ENCODE data around the gene COL8A1.
A peak's percentile ranks its signal among the peaks of the same experiment; 100 is the strongest.

COL8A1 gene

DNA sequence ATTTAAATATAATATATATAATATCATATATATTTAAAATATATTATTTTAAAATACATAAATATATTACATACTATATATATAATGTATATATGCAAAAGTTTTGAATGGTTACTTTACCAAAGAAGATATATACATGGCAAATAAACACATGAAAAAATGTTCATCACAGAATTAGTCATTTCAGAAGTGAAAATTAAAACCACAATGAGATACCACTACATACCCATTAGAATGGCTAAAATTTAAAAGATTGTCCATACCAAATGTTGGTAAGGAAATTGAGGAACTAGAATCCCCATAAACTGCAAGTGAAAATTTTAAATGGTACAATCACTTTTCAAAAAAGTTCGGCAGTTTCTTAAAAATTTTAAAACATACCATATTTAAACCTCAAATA, 23.6 kb upstream of the COL8A1 start:
- Histone ChIP-seq H3K4me2 (ENCODE audit: low read length) (no peak overlapping the region), H3K23ac (ENCODE audit: low read length) (no peak overlapping the region), H3K79me2 (ENCODE audit: control insufficient read depth, insufficient read depth, low read length) (no peaks in the 10 kb centered on the region), H3K79me1 (ENCODE audit: low read length) (no peaks in the 10 kb centered on the region), H3K4me1 (ENCODE audit: control insufficient read depth, low read depth, low read length) (no peaks in the 10 kb centered on the region), H3K36me3 (ENCODE audit: control insufficient read depth, insufficient read depth, low read length) (no peaks in the 10 kb centered on the region), H3K4me3 (ENCODE audit: low read length) (no peak overlapping the region), H3K18ac (ENCODE audit: low read length) (no peak overlapping the region), H2BK120ac (ENCODE audit: low read depth, low read length) (no peak overlapping the region), H3K56ac (ENCODE audit: low read length) (no peak overlapping the region), H2AK5ac (ENCODE audit: low read length) (no peak overlapping the region), H3K27me3 (ENCODE audit: insufficient read depth, low read length, poor library complexity) (no peaks in the 10 kb centered on the region), H4K5ac (ENCODE audit: low read length) (no peak overlapping the region), H4K8ac (ENCODE audit: low read depth, low read length) (no peak overlapping the region), H2BK5ac (ENCODE audit: low read length) (no peak overlapping the region), H2BK15ac (replicated peaks; ENCODE audit: low read depth) (no peak overlapping the region), H3K4ac (ENCODE audit: low read depth, low read length) (no peak overlapping the region), H3K27ac (ENCODE audit: low read depth, low read length) (no peak overlapping the region), H3K9ac (ENCODE audit: low read length) (no peak overlapping the region)
- 100% methylated on average over 1 of the region's 1 CpG for WGBS (ENCODE audit: extremely low coverage, insufficient coverage, low lambda C conversion rate)
- no peak for DNase-seq

DNA sequence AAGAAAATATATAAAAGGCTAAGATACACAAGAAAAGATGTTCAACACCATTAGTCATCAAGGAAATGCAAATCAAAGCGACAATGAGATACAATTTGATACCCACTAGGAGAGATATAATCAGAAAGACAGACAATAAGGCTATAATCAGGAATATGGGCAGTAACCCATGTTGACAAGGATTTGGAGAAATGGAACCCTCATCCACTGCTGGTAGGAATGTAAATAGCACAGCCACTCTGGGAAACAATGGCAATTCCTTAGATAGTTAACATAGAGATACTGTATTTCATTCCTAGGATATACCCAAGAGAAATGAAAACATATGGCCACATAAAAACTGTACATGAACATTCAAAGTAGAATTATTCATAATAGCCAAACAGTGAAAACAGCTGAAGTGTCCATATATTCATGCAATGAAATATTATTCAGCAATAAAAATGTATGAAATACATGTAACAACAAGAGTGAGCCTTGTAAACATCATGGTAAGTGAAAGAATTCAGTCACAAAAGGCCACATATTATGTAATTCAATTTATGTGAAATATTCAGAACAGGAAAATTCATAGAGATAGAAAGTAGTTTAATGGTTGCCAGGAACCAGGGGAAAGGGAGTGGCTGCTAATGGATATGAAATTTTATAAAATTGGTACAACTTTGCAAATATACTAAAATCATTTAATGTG, 18.2 kb upstream of the COL8A1 start:
- Histone ChIP-seq H3K27ac (ENCODE audit: low read depth, low read length) (no peak overlapping the region), H3K27me3 (ENCODE audit: insufficient read depth, low read length, poor library complexity) (no peaks in the 10 kb centered on the region), H3K9ac (ENCODE audit: low read length) (no peak overlapping the region), H3K56ac (ENCODE audit: low read length) (no peak overlapping the region), H2BK15ac (replicated peaks; ENCODE audit: low read depth) (no peak overlapping the region), H3K4ac (ENCODE audit: low read depth, low read length) (no peak overlapping the region), H4K8ac (ENCODE audit: low read depth, low read length) (no peak overlapping the region), H2BK120ac (ENCODE audit: low read depth, low read length) (no peak overlapping the region), H3K4me3 (ENCODE audit: low read length) (no peak overlapping the region), H4K5ac (ENCODE audit: low read length) (no peak overlapping the region), H3K18ac (ENCODE audit: low read length) (no peak overlapping the region), H3K79me1 (ENCODE audit: low read length) (no peaks in the 10 kb centered on the region), H3K23ac (ENCODE audit: low read length) (no peak overlapping the region), H3K79me2 (ENCODE audit: control insufficient read depth, insufficient read depth, low read length) (no peaks in the 10 kb centered on the region), H3K36me3 (ENCODE audit: control insufficient read depth, insufficient read depth, low read length) (no peaks in the 10 kb centered on the region), H2BK5ac (ENCODE audit: low read length) (no peak overlapping the region), H3K4me2 (ENCODE audit: low read length) (no peak overlapping the region), H2AK5ac (ENCODE audit: low read length) (no peak overlapping the region), H3K4me1 (ENCODE audit: control insufficient read depth, low read depth, low read length) (no peaks in the 10 kb centered on the region)
- WGBS (ENCODE audit: extremely low coverage, insufficient coverage, low lambda C conversion rate): no CpG with 5 or more reads among the region's 1 CpG
- DNase-seq: peak; percentile 52

DNA sequence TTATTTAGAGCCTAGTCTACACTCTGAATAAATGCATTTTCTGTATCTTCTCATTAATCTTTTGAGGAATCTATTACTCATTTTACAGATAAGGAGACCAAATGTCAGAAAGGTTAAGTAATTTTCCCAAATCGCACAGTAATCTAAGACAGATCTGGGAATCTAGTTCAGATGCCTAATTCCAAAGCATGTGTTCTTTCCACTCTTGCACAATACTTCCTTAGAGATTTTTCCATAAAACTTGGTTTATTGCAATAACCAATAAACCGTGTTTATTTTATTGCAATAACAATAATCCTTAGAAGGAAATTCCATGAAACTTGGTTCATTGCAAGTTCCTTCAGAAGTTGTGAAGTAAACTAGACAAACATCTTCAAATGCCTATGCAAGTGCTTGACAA, 17.4 kb upstream of the COL8A1 start:
- Histone ChIP-seq H3K56ac (ENCODE audit: low read length) (no peak overlapping the region), H3K4me1 (ENCODE audit: control insufficient read depth, low read depth, low read length) (no peaks in the 10 kb centered on the region), H3K23ac (ENCODE audit: low read length) (no peak overlapping the region), H3K4me2 (ENCODE audit: low read length) (no peak overlapping the region), H3K27me3 (ENCODE audit: insufficient read depth, low read length, poor library complexity) (no peaks in the 10 kb centered on the region), H4K8ac (ENCODE audit: low read depth, low read length) (no peak overlapping the region), H3K27ac (ENCODE audit: low read depth, low read length) (no peak overlapping the region), H3K79me2 (ENCODE audit: control insufficient read depth, insufficient read depth, low read length) (no peaks in the 10 kb centered on the region), H3K18ac (ENCODE audit: low read length) (no peak overlapping the region), H2BK5ac (ENCODE audit: low read length) (no peak overlapping the region), H3K36me3 (ENCODE audit: control insufficient read depth, insufficient read depth, low read length) (no peaks in the 10 kb centered on the region), H2BK120ac (ENCODE audit: low read depth, low read length) (no peak overlapping the region), H2AK5ac (ENCODE audit: low read length) (no peak overlapping the region), H2BK15ac (replicated peaks; ENCODE audit: low read depth) (no peak overlapping the region), H3K4me3 (ENCODE audit: low read length) (no peak overlapping the region), H3K4ac (ENCODE audit: low read depth, low read length) (no peak overlapping the region), H4K5ac (ENCODE audit: low read length) (no peak overlapping the region), H3K79me1 (ENCODE audit: low read length) (no peaks in the 10 kb centered on the region), H3K9ac (ENCODE audit: low read length) (no peak overlapping the region)
- no CpG with 5 or more reads among the region's 2 CpGs for WGBS (ENCODE audit: extremely low coverage, insufficient coverage, low lambda C conversion rate)
- DNase-seq: no peak

DNA sequence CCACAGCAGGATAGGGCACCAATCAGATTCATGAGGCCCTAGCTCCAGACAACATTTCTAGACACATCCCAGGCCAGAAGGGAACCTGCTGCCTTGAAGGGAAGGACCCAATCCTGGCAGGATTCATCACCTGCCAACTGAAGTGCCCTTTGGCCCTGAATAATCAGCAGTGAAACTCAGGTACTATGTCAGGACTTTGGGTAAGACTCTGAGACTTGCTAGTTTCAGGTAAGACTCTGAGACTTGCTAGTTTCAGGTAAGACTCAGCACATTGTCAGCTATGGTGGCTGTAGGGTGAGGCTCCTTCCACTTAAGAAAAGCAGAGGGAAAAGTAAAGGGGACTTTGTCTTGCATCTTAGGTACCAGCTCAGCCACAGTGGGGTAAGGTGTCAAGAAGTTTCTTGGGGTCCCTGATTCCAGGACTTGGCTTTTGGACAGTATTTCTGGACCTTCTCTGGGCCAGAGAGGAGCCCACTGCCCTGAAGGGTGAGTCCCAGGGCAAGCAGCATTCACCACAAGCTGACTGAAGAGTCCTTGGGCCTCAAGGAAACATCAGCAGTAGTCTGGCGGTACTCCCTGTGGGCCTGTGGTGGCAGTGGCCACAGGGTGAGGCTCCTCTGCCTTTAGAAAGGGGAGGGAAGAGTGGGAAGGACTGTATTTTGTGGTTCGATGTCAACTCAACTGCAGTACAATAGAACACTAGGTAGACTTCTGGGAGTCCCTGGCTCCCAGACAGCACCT, 13.7 kb upstream of the COL8A1 start:
- Histone ChIP-seq H3K56ac (ENCODE audit: low read length) (no peak overlapping the region), H3K27me3 (ENCODE audit: insufficient read depth, low read length, poor library complexity) (no peaks in the 10 kb centered on the region), H3K18ac (ENCODE audit: low read length) (no peak overlapping the region), H3K79me2 (ENCODE audit: control insufficient read depth, insufficient read depth, low read length) (no peaks in the 10 kb centered on the region), H3K4me1 (ENCODE audit: control insufficient read depth, low read depth, low read length) (no peaks in the 10 kb centered on the region), H4K5ac (ENCODE audit: low read length) (no peak overlapping the region), H3K27ac (ENCODE audit: low read depth, low read length) (no peak overlapping the region), H2AK5ac (ENCODE audit: low read length) (no peak overlapping the region), H3K4me3 (ENCODE audit: low read length) (no peak overlapping the region), H2BK15ac (replicated peaks; ENCODE audit: low read depth) (no peak overlapping the region), H3K4ac (ENCODE audit: low read depth, low read length) (no peak overlapping the region), H4K8ac (ENCODE audit: low read depth, low read length) (no peak overlapping the region), H3K4me2 (ENCODE audit: low read length) (no peak overlapping the region), H3K23ac (ENCODE audit: low read length) (no peak overlapping the region), H3K79me1 (ENCODE audit: low read length) (no peaks in the 10 kb centered on the region), H3K36me3 (ENCODE audit: control insufficient read depth, insufficient read depth, low read length) (no peaks in the 10 kb centered on the region), H2BK5ac (ENCODE audit: low read length) (no peak overlapping the region), H2BK120ac (ENCODE audit: low read depth, low read length) (no peak overlapping the region), H3K9ac (ENCODE audit: low read length) (no peak overlapping the region)
- WGBS (ENCODE audit: extremely low coverage, insufficient coverage, low lambda C conversion rate): no CpG with 5 or more reads among the region's 2 CpGs
- DNase-seq: no peak

DNA sequence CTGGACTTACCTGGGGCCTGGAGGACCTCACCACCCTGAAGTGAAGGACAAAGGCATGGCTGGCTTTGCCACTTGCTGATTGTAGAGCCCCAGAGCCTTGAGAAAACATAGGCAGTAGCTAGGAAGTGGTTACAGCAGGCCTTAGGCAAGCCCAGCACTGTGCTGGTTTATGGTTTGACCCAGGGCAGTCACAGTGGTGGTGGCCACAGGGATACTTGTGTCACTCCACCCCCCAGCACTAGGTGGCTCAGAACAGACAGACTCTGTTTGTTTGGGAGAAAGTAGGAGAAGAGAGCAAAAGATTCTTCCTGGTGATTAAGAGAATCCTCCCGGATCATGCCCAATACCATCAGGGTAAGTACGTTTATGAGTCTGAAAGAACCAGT, 13.2 kb upstream of the COL8A1 start:
- Histone ChIP-seq H3K27me3 (ENCODE audit: insufficient read depth, low read length, poor library complexity) (no peaks in the 10 kb centered on the region), H3K4me3 (ENCODE audit: low read length) (no peak overlapping the region), H3K27ac (ENCODE audit: low read depth, low read length) (no peak overlapping the region), H3K23ac (ENCODE audit: low read length) (no peak overlapping the region), H3K56ac (ENCODE audit: low read length) (no peak overlapping the region), H4K8ac (ENCODE audit: low read depth, low read length) (no peak overlapping the region), H2BK15ac (replicated peaks; ENCODE audit: low read depth) (no peak overlapping the region), H3K79me1 (ENCODE audit: low read length) (no peaks in the 10 kb centered on the region), H3K18ac (ENCODE audit: low read length) (no peak overlapping the region), H4K5ac (ENCODE audit: low read length) (no peak overlapping the region), H3K9ac (ENCODE audit: low read length) (no peak overlapping the region), H3K79me2 (ENCODE audit: control insufficient read depth, insufficient read depth, low read length) (no peaks in the 10 kb centered on the region), H3K4ac (ENCODE audit: low read depth, low read length) (no peak overlapping the region), H2AK5ac (ENCODE audit: low read length) (no peak overlapping the region), H3K36me3 (ENCODE audit: control insufficient read depth, insufficient read depth, low read length) (no peaks in the 10 kb centered on the region), H3K4me2 (ENCODE audit: low read length) (no peak overlapping the region), H2BK5ac (ENCODE audit: low read length) (no peak overlapping the region), H3K4me1 (ENCODE audit: control insufficient read depth, low read depth, low read length) (no peaks in the 10 kb centered on the region), H2BK120ac (ENCODE audit: low read depth, low read length) (no peak overlapping the region)
- DNase-seq: peak; percentile 38
- no CpG with 5 or more reads among the region's 2 CpGs for WGBS (ENCODE audit: extremely low coverage, insufficient coverage, low lambda C conversion rate)
